ENCODE results near the gene PREX1.

DNA sequence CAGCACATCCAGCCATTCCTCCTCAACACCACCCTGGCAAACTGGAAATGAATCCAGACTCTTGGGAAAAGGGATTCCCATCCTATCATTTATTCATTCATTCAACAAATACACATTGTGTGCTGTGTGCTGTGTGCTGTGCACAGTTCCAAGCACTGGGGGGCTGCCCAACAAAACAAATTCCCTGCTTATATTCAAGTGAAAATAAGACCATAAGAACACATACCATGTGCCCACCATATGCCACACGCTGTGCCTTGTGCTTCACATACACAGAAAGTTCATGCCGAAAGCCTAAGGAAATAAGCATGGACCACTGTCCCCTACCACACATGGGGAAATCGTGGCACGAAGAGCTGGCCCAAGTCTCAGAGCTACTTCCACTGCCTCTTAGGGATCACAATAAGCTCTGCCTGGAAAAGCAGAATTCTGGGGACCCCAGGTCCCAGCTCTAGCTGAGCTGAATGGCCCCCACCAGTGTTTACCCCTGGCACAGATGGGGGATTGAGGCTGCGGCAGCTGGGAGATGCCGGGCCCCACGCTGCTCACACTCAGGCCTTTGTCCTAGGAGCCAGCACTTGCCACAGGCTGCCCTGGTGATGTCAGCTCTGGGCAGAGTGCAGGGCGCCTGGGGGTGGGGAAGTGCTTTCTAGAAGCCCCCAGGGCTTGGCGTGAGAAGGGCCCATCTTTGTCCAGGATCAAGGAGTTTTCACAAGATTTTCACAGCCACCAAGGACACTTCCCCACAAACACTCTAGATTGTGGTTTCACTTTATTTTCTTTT, 99.6 kb downstream of the PREX1 start:
- TF ChIP-seq, protein P1, sequence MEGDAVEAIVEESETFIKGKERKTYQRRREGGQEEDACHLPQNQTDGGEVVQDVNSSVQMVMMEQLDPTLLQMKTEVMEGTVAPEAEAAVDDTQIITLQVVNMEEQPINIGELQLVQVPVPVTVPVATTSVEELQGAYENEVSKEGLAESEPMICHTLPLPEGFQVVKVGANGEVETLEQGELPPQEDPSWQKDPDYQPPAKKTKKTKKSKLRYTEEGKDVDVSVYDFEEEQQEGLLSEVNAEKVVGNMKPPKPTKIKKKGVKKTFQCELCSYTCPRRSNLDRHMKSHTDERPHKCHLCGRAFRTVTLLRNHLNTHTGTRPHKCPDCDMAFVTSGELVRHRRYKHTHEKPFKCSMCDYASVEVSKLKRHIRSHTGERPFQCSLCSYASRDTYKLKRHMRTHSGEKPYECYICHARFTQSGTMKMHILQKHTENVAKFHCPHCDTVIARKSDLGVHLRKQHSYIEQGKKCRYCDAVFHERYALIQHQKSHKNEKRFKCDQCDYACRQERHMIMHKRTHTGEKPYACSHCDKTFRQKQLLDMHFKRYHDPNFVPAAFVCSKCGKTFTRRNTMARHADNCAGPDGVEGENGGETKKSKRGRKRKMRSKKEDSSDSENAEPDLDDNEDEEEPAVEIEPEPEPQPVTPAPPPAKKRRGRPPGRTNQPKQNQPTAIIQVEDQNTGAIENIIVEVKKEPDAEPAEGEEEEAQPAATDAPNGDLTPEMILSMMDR (IDR thresholded peaks at IDR 0.05), result no peak
- TF ChIP-seq POLR2A (IDR thresholded peaks at IDR 0.05) (no peak), POLR2AphosphoS5 (IDR thresholded peaks at IDR 0.05) (no peak)
